MM.1S (cell line): Measurements from ENCODE around the gene OR10G8.
"Not testable (repeated sequence)": the region's sequence is repeated elsewhere in the genome, so short reads cannot be mapped to it uniquely, and the experiment has no call there.

Experiments used
- DNase-seq: peaks from one replicate; pipeline ENCODE4 v3.0.0-alpha.2; 2015
- H2AFZ ChIP-seq: fragments of 300-600 bp; sonication (generic); 2 replicates; pipeline ENCODE4 v1.6.0; 2016; ENCODE audit warnings: antibody characterized with exemption, low read length
- H3F3A ChIP-seq: fragments of 300-600 bp; sonication (generic); 2 replicates; pipeline ENCODE4 v1.6.1; 2016; ENCODE audit warnings: mild to moderate bottlenecking, antibody characterized with exemption, low read length, moderate library complexity, mixed read lengths; ENCODE audit not compliant: insufficient read depth
- H3K27ac ChIP-seq: fragments of 300-600 bp; sonication (generic); 2 replicates; pipeline ENCODE4 v1.5.1; 2016; ENCODE audit warnings: mild to moderate bottlenecking, low read length
- H3K27me3 ChIP-seq: fragments of 300-600 bp; sonication (generic); replicated peaks from 2 replicates; pipeline ENCODE4 v1.6.0; 2016; ENCODE audit warnings: low read length; ENCODE audit not compliant: insufficient read depth
- H3K36me3 ChIP-seq: fragments of 300-600 bp; sonication (generic); replicated peaks from 2 replicates; pipeline ENCODE4 v1.6.1; 2016; ENCODE audit warnings: mild to moderate bottlenecking, low read length, mixed read lengths; ENCODE audit not compliant: insufficient read depth
- H3K4me1 ChIP-seq: fragments of 300-600 bp; sonication (generic); 2 replicates; pipeline ENCODE4 v1.6.1; 2016; ENCODE audit warnings: low read length, mixed read lengths
- H3K4me2 ChIP-seq: fragments of 300-600 bp; sonication (generic); 2 replicates; pipeline ENCODE4 v1.6.0; 2016; ENCODE audit warnings: low read depth, low read length
- H3K4me3 ChIP-seq: fragments of 300-600 bp; sonication (generic); 2 replicates; pipeline ENCODE4 v1.5.1; 2016; ENCODE audit warnings: low read length, mixed read lengths
- H3K79me2 ChIP-seq: fragments of 300-600 bp; sonication (generic); 2 replicates; pipeline ENCODE4 v1.6.1; 2016; ENCODE audit warnings: mixed run types, low read length, mixed read lengths
- H3K9ac ChIP-seq: fragments of 300-600 bp; sonication (generic); 2 replicates; pipeline ENCODE4 v1.6.1; 2016; ENCODE audit warnings: low read length, mixed read lengths
- H3K9me2 ChIP-seq: fragments of 300-600 bp; sonication (generic); replicated peaks from 2 replicates; pipeline ENCODE4 v1.6.1; 2016; ENCODE audit warnings: mild to moderate bottlenecking, low read length, mixed read lengths; ENCODE audit not compliant: insufficient read depth
- H3K9me3 ChIP-seq: fragments of 300-600 bp; sonication (generic); replicated peaks from 2 replicates; pipeline ENCODE4 v1.6.1; 2016; ENCODE audit warnings: mild to moderate bottlenecking, low read length, mixed read lengths; ENCODE audit not compliant: insufficient read depth
- H4K20me1 ChIP-seq: fragments of 300-600 bp; sonication (generic); 2 replicates; pipeline ENCODE4 v1.6.1; 2016; ENCODE audit warnings: mild to moderate bottlenecking, low read length, moderate library complexity, mixed read lengths; ENCODE audit not compliant: insufficient read depth
- CTCF ChIP-seq: fragments of 300-600 bp; sonication (generic); IDR thresholded peaks from 2 replicates; pipeline ENCODE4 v1.5.1; 2016; ENCODE audit warnings: antibody characterized with exemption, low read length, mixed read lengths
- EZH2 ChIP-seq: fragments of 300-600 bp; sonication (generic); optimal IDR thresholded peaks from 2 replicates; pipeline ENCODE3; 2017; ENCODE audit warnings: low read depth, mild to moderate bottlenecking, antibody characterized with exemption, low read length, mixed read lengths
- EZH2phosphoT487 ChIP-seq: fragments of 300-600 bp; sonication (generic); IDR thresholded peaks from 2 replicates; pipeline ENCODE4 v1.6.1; 2018; ENCODE audit warnings: antibody characterized with exemption, low read length

The OR10G8 gene

GRCh38 chr11:123995119-123995518, 31.5 kb upstream of the OR10G8 start, which contains the start of gene OR10G6:
Gene OR10G6 (minus strand): TSS chr11:123995161. CDS start chr11:123995161, 0 bp downstream.
- H3K9ac ChIP-seq: no peak within 1 kb of the TSS
- no peaks in the 10 kb centered on the region for H3K27me3 ChIP-seq
- H3K36me3 ChIP-seq: no peaks in the 10 kb centered on the region
- H3K27ac ChIP-seq: no peak within 1 kb of the TSS
- H3K9me2 ChIP-seq: no peaks in the 10 kb centered on the region
- H3K79me2 ChIP-seq: no peaks in the 10 kb centered on the region
- no peaks in the 10 kb centered on the region for H3K9me3 ChIP-seq
- H4K20me1 ChIP-seq: no peaks in the 10 kb centered on the region
- no peaks in the 10 kb centered on the region for H3K4me1 ChIP-seq
- TF ChIP-seq EZH2 (no peak), EZH2phosphoT487 (no peak), CTCF (no peak)
- no peak for DNase-seq
- no peak within 1 kb of the TSS for H3K4me3 ChIP-seq
- no peak within 1 kb of the TSS for H3K4me2 ChIP-seq
- no peak within 1 kb of the TSS for H2AFZ ChIP-seq
- no peaks in the 10 kb centered on the region for H3F3A ChIP-seq

GRCh38 chr11:124012697-124013096, 13.9 kb upstream of the OR10G8 start, which contains the start of gene OR10G4:
Gene OR10G4 (plus strand): TSS chr11:124012997. CDS start chr11:124015575, 2,578 bp downstream.
- Histone ChIP-seq H3K4me1 (no peaks in the 10 kb centered on the region), H3K36me3 (no peaks in the 10 kb centered on the region), H3K9me3 (no peaks in the 10 kb centered on the region), H3K9ac (no peak within 1 kb of the TSS), H3K4me3 (no peak within 1 kb of the TSS), H3K27me3 (no peaks in the 10 kb centered on the region), H3K27ac (no peak within 1 kb of the TSS), H3K79me2 (no peaks in the 10 kb centered on the region), H3K4me2 (no peak within 1 kb of the TSS), H2AFZ (no peak within 1 kb of the TSS), H3K9me2 (no peaks in the 10 kb centered on the region), H4K20me1 (no peaks in the 10 kb centered on the region), H3F3A (no peaks in the 10 kb centered on the region)
- DNase-seq: no peak
- no peak for TF ChIP-seq EZH2
- TF ChIP-seq CTCF: no peak
- no peak for TF ChIP-seq EZH2phosphoT487

- H3K4me2 ChIP-seq, H3K27ac ChIP-seq, H3K4me1 ChIP-seq, H3F3A ChIP-seq, H2AFZ ChIP-seq, H3K79me2 ChIP-seq, DNase-seq, H3K9ac ChIP-seq, H3K9me2 ChIP-seq, H3K27me3 ChIP-seq, H4K20me1 ChIP-seq, H3K9me3 ChIP-seq, H3K36me3 ChIP-seq, H3K4me3 ChIP-seq: not testable (repeated sequence)
These were observed 10.8 kb upstream of the OR10G8 start for GRCh38 chr11:124015837-124016236.

- Histone ChIP-seq H3K4me1 (no peaks in the 10 kb centered on the region), H3K79me2 (no peaks in the 10 kb centered on the region), H3K9ac (no peak overlapping the region), H3K4me2 (no peak overlapping the region), H2AFZ (no peak overlapping the region), H3K4me3 (no peak overlapping the region), H3F3A (no peaks in the 10 kb centered on the region), H3K9me3 (no peaks in the 10 kb centered on the region), H3K36me3 (no peaks in the 10 kb centered on the region), H4K20me1 (no peaks in the 10 kb centered on the region), H3K27ac (no peak overlapping the region), H3K9me2 (no peaks in the 10 kb centered on the region), H3K27me3 (no peaks in the 10 kb centered on the region)
- TF ChIP-seq EZH2phosphoT487: no peak
- TF ChIP-seq EZH2: no peak
- TF ChIP-seq CTCF: no peak
- DNase-seq: no peak
These were observed 10.1 kb downstream of the OR10G8 start for GRCh38 chr11:124036666-124037065.
